Body of pancreas (tissue), 4 donors: ENCODE results near the gene FN3KRP. TPM values are rescaled to one million over a fixed set of nuclear protein-coding genes. Genes with fewer than 3 reads are reported as not detected.

Experiments used
- ATAC-seq: fragments of 150-250 bp; one replicate; pipeline ENCODE4 v1.9.1; 2016
- DNase-seq, 4 donors: peaks; one replicate each; pipeline ENCODE4 v3.0.0-alpha.2; 2019
- H3K27ac ChIP-seq, 4 donors: fragments of 200-600 bp; sonication (generic); 1 replicate in 3 of 4; 2 replicates in 1 of 4; pipeline versions ENCODE4 v1.5.1 to v1.6.1; 2016 to 2019; ENCODE audit warnings: mild to moderate bottlenecking in 1 of 4, mixed read lengths in 1 of 4, moderate library complexity in 1 of 4
- H3K27me3 ChIP-seq, 2 donors: fragments of 200-600 bp; sonication (generic); one replicate each; pipeline ENCODE4 v1.6.0; 2016; ENCODE audit warnings: mild to moderate bottlenecking in 1 of 2
- H3K36me3 ChIP-seq, 2 donors: fragments of 200-600 bp; sonication (generic); replicated peaks in 1 of 2; 2 replicates each; pipeline ENCODE4 v1.5.1; 2016; ENCODE audit warnings: low read depth in 2 of 2; ENCODE audit not compliant: insufficient read depth in 1 of 2
- H3K4me1 ChIP-seq: fragments of 200-600 bp; sonication (generic); one replicate; pipeline ENCODE4 v1.6.0; 2016
- H3K4me3 ChIP-seq, 2 donors: fragments of 200-600 bp; sonication (generic); 1 replicate in 1 of 2; 2 replicates in 1 of 2; pipeline ENCODE4 v1.5.1; 2016 to 2019
- H3K9me3 ChIP-seq, 3 donors: fragments of 200-600 bp; sonication (generic); 1 replicate in 2 of 3; 2 replicates in 1 of 3; pipeline ENCODE4 v1.5.1; 2016
- CTCF ChIP-seq, 7 experiments: fragments of 450-650 bp in 4 of 7; fragments of 200-600 bp in 3 of 7; sonication (generic) in 3 of 7; IDR thresholded peaks; one replicate each; pipeline ENCODE4 v1.5.1; 2016 to 2019; ENCODE audit warnings: antibody characterized with exemption in 7 of 7
- POLR2A ChIP-seq, 3 donors: fragments of 450-650 bp; IDR thresholded peaks; one replicate each; pipeline ENCODE4 v1.6.1; 2016; ENCODE audit warnings: antibody characterized with exemption in 3 of 3, mild to moderate bottlenecking in 2 of 3
- WGBS, 2 donors: methylation state at CpG; one replicate each; pipeline ENCODE4 v1.1.5; 2017; 5-methylcytosine and 5-hydroxymethylcytosine counted together
- intact Hi-C: fragments of 100-400 bp; cut with DNase I; formaldehyde crosslinking; loops from one replicate; pipeline ENCODE4 v1.15.1; 2023
- total RNA-seq, 2 donors: library from RNA; depleted of rRNA; stranded (reverse); fragments of >200 nt; gene quantifications; one replicate each; pipeline ENCODE4 v1.1.0, GENCODE V29; 2016

FN3KRP gene
- total RNA-seq, 2 donors from 2014 or later = 7.6 to 8.0 TPM

DNA sequence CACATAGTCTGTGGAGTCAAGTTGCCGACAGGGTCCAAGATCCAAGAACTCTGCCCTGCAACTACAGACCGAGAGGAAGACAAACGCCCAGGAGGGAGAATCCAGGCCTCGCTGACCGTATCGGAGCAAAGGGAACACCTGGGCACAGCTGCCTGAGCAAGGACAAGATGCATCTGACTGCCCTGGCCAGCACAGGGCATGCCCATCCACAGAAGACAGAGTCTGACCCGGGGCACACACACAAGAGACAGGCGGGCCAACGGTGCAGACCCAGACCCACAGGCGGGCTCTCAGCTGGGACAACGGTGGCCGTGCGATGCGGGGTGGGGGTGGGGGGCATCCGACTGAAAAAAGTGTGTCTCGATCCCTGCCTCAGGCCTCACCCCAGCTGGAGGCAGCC lies 24.2 kb upstream of the FN3KRP start:
- WGBS, 2 donors = 88 to 94% methylated on average over 15 of the region's 16 CpGs
- TF ChIP-seq POLR2A (IDR thresholded peaks at IDR 0.05) = no peak
- TF ChIP-seq CTCF (IDR thresholded peaks at IDR 0.05) = no peak
- Histone ChIP-seq H3K9me3 (no peaks in the 10 kb centered on the region), H3K27me3 (no peaks in the 10 kb centered on the region), H3K27ac (no peak overlapping the region), H3K4me3 (no peak overlapping the region), H3K36me3 (no peaks in the 10 kb centered on the region), H3K4me1 (peaks cover 27% of the 10 kb centered on the region)
- intact Hi-C loops = no loop called here
- ATAC-seq (no peak), DNase-seq (no peak)

DNA sequence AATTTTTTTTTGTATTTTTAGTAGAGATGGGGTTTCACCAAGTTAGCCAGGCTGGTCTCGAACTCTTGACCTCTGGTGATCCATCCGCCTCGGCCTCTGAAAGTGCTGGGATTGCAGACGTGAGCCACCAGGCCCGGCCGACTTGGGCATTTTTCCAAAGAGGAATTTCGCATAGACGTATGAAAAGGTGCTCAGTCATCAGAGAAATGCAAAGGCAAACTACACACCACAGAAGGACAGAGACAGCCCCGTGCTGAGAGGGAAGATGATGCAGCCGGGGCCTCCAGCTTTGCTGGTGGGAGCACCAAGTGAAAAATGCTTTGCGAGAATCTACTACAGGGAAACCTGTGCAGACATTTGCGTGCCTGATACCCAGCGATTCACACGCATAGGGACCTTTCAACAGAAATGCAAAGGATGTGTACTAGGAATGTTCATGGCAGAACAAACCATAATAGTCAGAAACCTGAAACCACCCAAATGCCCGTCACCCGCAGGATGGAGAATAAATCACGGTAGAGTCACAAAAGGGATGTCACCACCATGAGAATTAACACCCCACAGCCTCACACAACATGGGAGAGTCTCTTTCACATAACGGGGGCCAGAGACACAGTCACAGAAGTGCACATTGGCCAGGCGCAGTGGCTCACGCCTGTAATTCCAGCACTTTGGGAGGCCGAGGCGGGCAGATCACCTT lies 23.2 kb upstream of the FN3KRP start:
- intact Hi-C loops = no loop called here
- no peaks in the 10 kb centered on the region for H3K27me3 ChIP-seq
- no peaks in the 10 kb centered on the region for H3K36me3 ChIP-seq
- no peaks in the 10 kb centered on the region for H3K9me3 ChIP-seq
- DNase-seq (no peak), ATAC-seq (no peak)
- WGBS, 2 donors = 92 to 93% methylated on average over 22 of the region's 22 CpGs
- H3K27ac ChIP-seq = no peak overlapping the region
- no peak overlapping the region for H3K4me3 ChIP-seq
- peaks cover 28% of the 10 kb centered on the region for H3K4me1 ChIP-seq
- TF ChIP-seq CTCF (IDR thresholded peaks at IDR 0.05) = no peak

GRCh38 chr17:82694647-82695046 lies 21.9 kb upstream of the FN3KRP start:
- no peak overlapping the region for H3K27ac ChIP-seq
- H3K9me3 ChIP-seq = no peaks in the 10 kb centered on the region
- ATAC-seq (no peak), DNase-seq (no peak)
- H3K4me3 ChIP-seq = no peak overlapping the region
- no peaks in the 10 kb centered on the region for H3K36me3 ChIP-seq
- intact Hi-C loops = no loop called here
- no peak for TF ChIP-seq CTCF (IDR thresholded peaks at IDR 0.05)
- TF ChIP-seq POLR2A (IDR thresholded peaks at IDR 0.05) = no peak
- peaks cover 35% of the 10 kb centered on the region for H3K4me1 ChIP-seq
- H3K27me3 ChIP-seq = no peaks in the 10 kb centered on the region
- WGBS, 2 donors = 62 to 81% methylated on average over 2 of the region's 2 CpGs

GRCh38 chr17:82696259-82696658 lies 20.2 kb upstream of the FN3KRP start:
- H3K4me1 ChIP-seq = peaks cover 35% of the 10 kb centered on the region

More at GRCh38 chr17:82696259-82696658, 20.2 kb upstream of the FN3KRP start:
- ATAC-seq (no peak), DNase-seq (no peak)
- Histone ChIP-seq H3K27me3 (no peaks in the 10 kb centered on the region), H3K9me3 (no peaks in the 10 kb centered on the region), H3K4me3 (no peak overlapping the region), H3K36me3 (no peaks in the 10 kb centered on the region), H3K27ac (no peak overlapping the region)
- no peak for TF ChIP-seq CTCF (IDR thresholded peaks at IDR 0.05)
- TF ChIP-seq POLR2A (IDR thresholded peaks at IDR 0.05) = no peak
- 95 to 97% methylated on average over 14 to 16 of the region's 17 CpGs for WGBS, 2 donors
- intact Hi-C loops = no loop called here
